PC-3 (cell line): ENCODE measurements around the gene NOS1. TPM values are rescaled to one million over a fixed set of nuclear protein-coding genes. Genes with fewer than 3 reads are reported as not detected.

Source experiments
- ATAC-seq: fragments of 200-7000 bp; cut with Tn5 transposase; 2 replicates; pipeline ENCODE4 v1.9.1; 2020; ENCODE audit warnings: mild to moderate bottlenecking, moderate library complexity
- BruUV-seq: library from RNA; stranded (reverse); fragments of 400-500 nt; replicated peaks from 2 replicates; lab custom pipeline; 2021; lab: Mats Ljungman, UMichigan
- CTCF ChIA-PET: fragments of 300-600 bp; sonication (Branson Sonifier 250); formaldehyde crosslinking; loops from one replicate; lab custom pipeline; 2022; ENCODE audit warnings: antibody characterized with exemption; lab: Charles Lee
- POLR2A ChIA-PET: fragments of 300-600 bp; sonication (Branson Sonifier 250); formaldehyde crosslinking; loops from one replicate; lab custom pipeline; 2022; ENCODE audit warnings: antibody characterized with exemption; ENCODE audit not compliant: unreplicated experiment; lab: Charles Lee
- DNase-seq: peaks from one replicate; pipeline ENCODE4 v3.0.0-alpha.2; 2015
- H2AFZ ChIP-seq: fragments of 300-600 bp; sonication (generic); 2 replicates; pipeline ENCODE4 v1.6.0; 2016; ENCODE audit warnings: antibody characterized with exemption, low read length
- H3F3A ChIP-seq: fragments of 300-600 bp; sonication (generic); one replicate; pipeline ENCODE4 v1.6.0; 2017; ENCODE audit warnings: antibody characterized with exemption, low read length, control low read depth, mild to moderate bottlenecking; ENCODE audit not compliant: unreplicated experiment
- H3K27ac ChIP-seq: fragments of 300-600 bp; sonication (generic); 2 replicates; pipeline ENCODE4 v1.5.1; 2016; ENCODE audit warnings: mild to moderate bottlenecking, low read length
- H3K27me3 ChIP-seq: fragments of 300-600 bp; sonication (generic); 2 replicates; pipeline ENCODE4 v1.6.1; 2016; ENCODE audit warnings: low read length, mixed read lengths
- H3K36me3 ChIP-seq: fragments of 300-600 bp; sonication (generic); 2 replicates; pipeline ENCODE4 v1.6.1; 2016; ENCODE audit warnings: low read depth, mixed run types, low read length, mixed read lengths
- H3K4me1 ChIP-seq: fragments of 300-600 bp; sonication (generic); 2 replicates; pipeline ENCODE4 v1.5.1; 2016; ENCODE audit warnings: low read length; ENCODE audit not compliant: insufficient read depth
- H3K4me2 ChIP-seq: fragments of 300-600 bp; sonication (generic); 2 replicates; pipeline ENCODE4 v1.6.0; 2016; ENCODE audit warnings: low read length
- H3K4me3 ChIP-seq: fragments of 300-600 bp; sonication (generic); 2 replicates; pipeline ENCODE4 v1.5.1; 2016; ENCODE audit warnings: mild to moderate bottlenecking, low read length, mixed read lengths
- H3K79me2 ChIP-seq: fragments of 300-600 bp; sonication (generic); 2 replicates; pipeline ENCODE4 v1.6.1; 2017; ENCODE audit warnings: low read length, mixed read lengths
- H3K9ac ChIP-seq: fragments of 300-600 bp; sonication (generic); 2 replicates; pipeline ENCODE4 v1.6.0; 2016; ENCODE audit warnings: mild to moderate bottlenecking, low read length
- H3K9me2 ChIP-seq: fragments of 300-600 bp; sonication (generic); replicated peaks from 2 replicates; pipeline ENCODE4 v1.6.1; 2016; ENCODE audit warnings: mixed run types, low read length, mixed read lengths
- H3K9me3 ChIP-seq: fragments of 300-600 bp; sonication (generic); 2 replicates; pipeline ENCODE4 v1.6.1; 2016; ENCODE audit warnings: low read length, mixed read lengths
- H4K20me1 ChIP-seq: fragments of 300-600 bp; sonication (generic); 2 replicates; pipeline ENCODE4 v1.6.1; 2016; ENCODE audit warnings: low read length, mixed read lengths
- CTCF ChIP-seq: fragments of 300-600 bp; sonication (generic); conservative IDR thresholded peaks from 2 replicates; pipeline ENCODE4 v1.5.1; 2017; ENCODE audit warnings: antibody characterized with exemption, low read depth, mild to moderate bottlenecking, low read length
- EZH2 ChIP-seq: fragments of 300-600 bp; sonication (generic); IDR thresholded peaks from one replicate; pipeline ENCODE4 v1.6.1; 2017; ENCODE audit warnings: antibody characterized with exemption, mild to moderate bottlenecking, low read length; ENCODE audit not compliant: unreplicated experiment
- EZH2phosphoT487 ChIP-seq: fragments of 300-600 bp; sonication (generic); IDR thresholded peaks from 2 replicates; pipeline ENCODE4 v1.6.1; 2018; ENCODE audit warnings: mild to moderate bottlenecking, antibody characterized with exemption, low read length, borderline replicate concordance
- intact Hi-C: fragments of 100-400 bp; cut with micrococcal nuclease; formaldehyde crosslinking; loops from 2 replicates; pipeline ENCODE4 v1.9.0; 2023
- total RNA-seq: library from RNA; depleted of rRNA; stranded (reverse); fragments of >200 nt; gene quantifications from 2 replicates; pipeline ENCODE4 v1.2.3, GENCODE V29; 2014

NOS1 gene
- total RNA-seq, 1 experiment from 2014 or later, result 0.11 TPM

DNA sequence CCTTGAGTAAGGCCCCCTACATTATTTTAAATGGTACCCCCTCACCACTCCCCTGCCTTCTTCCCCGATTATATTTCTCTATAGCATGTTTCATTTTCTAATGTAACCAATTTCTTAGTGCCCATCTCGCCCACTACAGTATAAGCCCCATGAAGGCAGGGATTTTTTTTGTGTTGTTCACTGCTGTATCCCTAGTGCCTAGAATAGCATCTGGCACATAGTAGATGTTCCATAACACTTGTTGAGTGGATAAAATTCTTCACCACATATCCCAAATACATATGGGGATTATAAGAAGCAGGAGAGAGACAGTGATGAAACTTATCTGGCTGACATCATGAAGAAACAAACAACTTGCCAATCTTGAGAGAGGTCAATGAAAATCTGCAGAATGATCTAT lies 182.7 kb downstream of the NOS1 start:
- no peak overlapping the region for H3K27ac ChIP-seq
- H3F3A ChIP-seq, result no peaks in the 10 kb centered on the region
- H3K9me2 ChIP-seq, result no peaks in the 10 kb centered on the region
- intact Hi-C loops, result no loop called here
- H3K36me3 ChIP-seq, result peaks cover 76% of the 10 kb centered on the region
- BruUV-seq, result no TSS peak
- H3K4me1 ChIP-seq, result no peaks in the 10 kb centered on the region
- no peak overlapping the region for H3K4me2 ChIP-seq
- ATAC-seq, result no peak
- no peaks in the 10 kb centered on the region for H3K27me3 ChIP-seq
- no peaks in the 10 kb centered on the region for H3K9me3 ChIP-seq
- ChIA-PET CTCF (no interaction called here), POLR2A (no interaction called here)
- no peak for DNase-seq
- no peaks in the 10 kb centered on the region for H4K20me1 ChIP-seq
- H2AFZ ChIP-seq, result no peak overlapping the region
- no peaks in the 10 kb centered on the region for H3K79me2 ChIP-seq
- H3K4me3 ChIP-seq, result no peak overlapping the region
- TF ChIP-seq CTCF, result no peak
- TF ChIP-seq EZH2phosphoT487, result no peak
- no peak for TF ChIP-seq EZH2
- no peak overlapping the region for H3K9ac ChIP-seq

DNA sequence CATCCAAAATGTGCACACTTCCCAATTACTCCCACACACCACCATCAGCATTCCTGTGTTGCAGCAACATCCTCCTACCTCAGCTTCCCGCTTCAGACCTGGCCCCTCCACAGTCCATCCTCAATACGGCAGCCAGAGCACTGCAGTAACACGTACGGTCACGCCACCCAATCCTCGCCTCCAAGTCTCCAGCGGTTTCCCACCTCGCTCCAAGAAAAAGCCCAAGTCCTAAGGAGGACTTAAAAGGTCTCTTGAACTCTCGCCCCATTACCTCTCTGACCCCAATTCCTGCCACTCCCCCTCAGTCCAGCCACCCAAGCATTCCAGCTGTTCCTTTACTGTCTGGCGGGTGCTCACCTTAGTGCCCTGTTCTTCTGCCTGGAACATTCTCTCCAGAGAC lies 183.1 kb downstream of the NOS1 start:
- ATAC-seq, result no peak
- intact Hi-C loops, result no loop called here
- ChIA-PET CTCF (no interaction called here), POLR2A (no interaction called here)
- no peaks in the 10 kb centered on the region for H3K9me3 ChIP-seq
- no peaks in the 10 kb centered on the region for H3K79me2 ChIP-seq
- no peaks in the 10 kb centered on the region for H3K9me2 ChIP-seq
- H3K4me3 ChIP-seq, result no peak overlapping the region
- no peak overlapping the region for H3K27ac ChIP-seq
- peaks cover 76% of the 10 kb centered on the region for H3K36me3 ChIP-seq
- H4K20me1 ChIP-seq, result no peaks in the 10 kb centered on the region
- no TSS peak for BruUV-seq
- H3K4me1 ChIP-seq, result no peaks in the 10 kb centered on the region
- no peak overlapping the region for H2AFZ ChIP-seq
- TF ChIP-seq EZH2, result no peak
- no peak for TF ChIP-seq EZH2phosphoT487
- no peak for TF ChIP-seq CTCF
- H3K27me3 ChIP-seq, result no peaks in the 10 kb centered on the region
- no peak for DNase-seq
- no peaks in the 10 kb centered on the region for H3F3A ChIP-seq
- no peak overlapping the region for H3K4me2 ChIP-seq
- H3K9ac ChIP-seq, result no peak overlapping the region

GRCh38 chr12:117172168-117172567 lies 189.3 kb downstream of the NOS1 start:
- H3F3A ChIP-seq, result no peaks in the 10 kb centered on the region
- TF ChIP-seq EZH2phosphoT487 (no peak), EZH2 (no peak), CTCF (no peak)
- intact Hi-C loops, result no loop called here
- DNase-seq, result no peak
- ChIA-PET POLR2A (no interaction called here), CTCF (no interaction called here)
- no peak overlapping the region for H2AFZ ChIP-seq
- H3K4me1 ChIP-seq, result no peaks in the 10 kb centered on the region
- no peak overlapping the region for H3K4me2 ChIP-seq
- H3K36me3 ChIP-seq, result peaks cover 70% of the 10 kb centered on the region
- no peak overlapping the region for H3K27ac ChIP-seq
- no peaks in the 10 kb centered on the region for H3K9me2 ChIP-seq
- no peaks in the 10 kb centered on the region for H3K79me2 ChIP-seq
- no TSS peak for BruUV-seq
- no peaks in the 10 kb centered on the region for H3K9me3 ChIP-seq
- no peak for ATAC-seq
- H3K4me3 ChIP-seq, result no peak overlapping the region
- no peaks in the 10 kb centered on the region for H4K20me1 ChIP-seq
- no peak overlapping the region for H3K9ac ChIP-seq
- no peaks in the 10 kb centered on the region for H3K27me3 ChIP-seq
